ENCODE measurements around the gene CPB2. TPM values are rescaled to one million over a fixed set of nuclear protein-coding genes. Genes with fewer than 3 reads are reported as not detected.

CPB2 gene
- total and polyA plus RNA-seq, 9 of the 15 experiments (the other 6 are each of a cell fraction or from before 2014, with no cell fraction given) = 0.03 to 0.16 (median 0.07) TPM; not detected in 6

DNA sequence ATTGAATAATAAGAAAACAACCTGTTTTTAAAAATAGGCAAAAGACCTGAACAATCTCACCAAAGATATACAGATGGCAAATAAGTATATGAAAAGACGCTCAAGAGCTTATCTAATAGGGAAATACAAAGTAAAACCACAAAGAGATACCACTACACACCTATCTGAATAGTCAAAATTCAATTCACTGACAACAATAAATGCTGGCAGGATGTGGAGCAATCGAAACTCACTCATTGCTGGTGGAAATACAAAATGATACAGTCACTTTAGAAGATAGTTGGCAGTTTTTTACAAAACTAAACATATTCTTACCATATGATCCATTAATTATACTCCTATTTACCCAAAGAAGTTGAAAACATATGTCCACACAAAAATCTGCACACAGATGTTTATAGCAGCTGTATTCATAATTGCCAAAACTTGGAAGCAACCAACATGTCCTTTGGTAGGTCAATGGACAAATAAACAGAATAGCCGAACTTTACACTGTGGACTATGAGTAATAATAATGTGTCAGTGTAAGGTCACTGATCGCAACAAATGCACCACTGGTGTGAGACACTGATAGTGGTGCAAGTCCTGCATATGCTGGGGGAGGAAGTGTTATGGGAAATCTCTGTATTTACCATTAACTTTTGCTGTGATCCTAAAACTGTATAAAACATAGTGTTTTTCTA, 73.1 kb downstream of the CPB2 start:
- Histone ChIP-seq H3K4me2 (ENCODE audit: insufficient read depth, low read length) (no peak overlapping the region), H3K9me1 (ENCODE audit: control insufficient read depth, insufficient read depth, low read length) (no peaks in the 10 kb centered on the region), H3K4me1 (replicated peaks in 1 of 2; ENCODE audit: control insufficient read depth in 2 of 2, insufficient read depth in 2 of 2, low read length in 2 of 2) (no peaks in the 10 kb centered on the region), H4K20me1 (replicated peaks; ENCODE audit: control insufficient read depth, insufficient read depth, low read length) (no peaks in the 10 kb centered on the region), H3K4me3 (no peak overlapping the region), H3K36me3 (ENCODE audit: control insufficient read depth, insufficient read depth, low read length) (peaks cover 5% of the 10 kb centered on the region; the same call in 2 of the 3 replicates), H3K79me2 (ENCODE audit: control insufficient read depth, insufficient read depth, low read length) (peaks cover 12% of the 10 kb centered on the region; the same call in 1 of the 3 replicates), H3K9me3 (replicated peaks; ENCODE audit: control insufficient read depth, insufficient read depth, low read depth, low read length) (peaks cover 2% of the 10 kb centered on the region; the same call in 1 of the 2 replicates), H2AFZ (ENCODE audit: low read depth, low read length) (no peak overlapping the region), H3K9ac (ENCODE audit: insufficient read depth in 1 of 2, low read depth in 2 of 2, low read length in 2 of 2) (no peak overlapping the region), H3K27ac (ENCODE audit: extremely low read depth, low read depth, low read length) (no peak overlapping the region), H3K27me3 (ENCODE audit: control insufficient read depth in 2 of 2, insufficient read depth in 2 of 2, low read length in 2 of 2) (no peaks in the 10 kb centered on the region)
- no TSS peak for BruUV-seq (replicated peaks)
- ChIA-PET CTCF (ENCODE audit: low intra/inter-chr PET ratio) (no interaction called here), POLR2A (no interaction called here)
- TF ChIP-seq ZNF347 (CRISPR knock-in tag; IDR thresholded peaks at IDR 0.05; ENCODE audit: low read depth) = no peak
- no peak for TF ChIP-seq ZNF23 (CRISPR knock-in tag; IDR thresholded peaks at IDR 0.05)
- TF ChIP-seq TBP (optimal IDR thresholded peaks at IDR 0.05; ENCODE audit: low read depth, low read length) = no peak
- no peak for TF ChIP-seq GABPB2 (CRISPR knock-in tag; conservative IDR thresholded peaks at IDR 0.05)
- in situ Hi-C loops (cut with MboI) (no loop called here), intact Hi-C loops (cut with micrococcal nuclease) (no loop called here)
- no peak for ATAC-seq
- WGBS (ENCODE audit: insufficient coverage, low coverage, missing lambda C conversion rate) = 75% methylated on average over 4 of the region's 4 CpGs
- DNase-seq (ENCODE audit: extremely low read depth in 1 of 4, low spot score in 3 of 4) = no peak
- FAIRE-seq = peak; percentile 11

DNA sequence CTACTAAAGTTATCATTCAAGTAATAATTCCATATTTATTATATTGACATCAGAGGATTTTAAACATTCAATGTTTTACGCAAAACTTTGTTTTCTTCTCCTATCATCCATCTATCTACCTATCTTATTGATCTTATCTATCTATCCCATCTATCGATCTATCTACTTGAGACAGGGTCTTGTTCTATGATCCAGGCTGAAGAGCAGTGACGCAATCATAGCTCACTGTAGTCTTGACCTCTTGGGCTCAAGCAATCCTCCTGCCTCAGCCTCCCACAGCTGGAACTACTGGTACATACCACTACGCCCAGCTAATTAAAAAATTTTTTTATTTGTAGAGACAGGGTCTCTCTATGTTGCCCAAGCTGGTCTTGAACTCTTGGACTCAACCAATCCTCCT, 79.7 kb downstream of the CPB2 start:
- H3K27me3 ChIP-seq (ENCODE audit: control insufficient read depth in 2 of 2, insufficient read depth in 2 of 2, low read length in 2 of 2) = no peaks in the 10 kb centered on the region
- H3K9me3 ChIP-seq (replicated peaks; ENCODE audit: control insufficient read depth, insufficient read depth, low read depth, low read length) = no peaks in the 10 kb centered on the region
- H3K27ac ChIP-seq (ENCODE audit: extremely low read depth, low read depth, low read length) = no peak overlapping the region
- no peaks in the 10 kb centered on the region for H4K20me1 ChIP-seq (replicated peaks; ENCODE audit: control insufficient read depth, insufficient read depth, low read length)
- peaks cover 2% of the 10 kb centered on the region; the same call in 1 of the 3 replicates for H3K36me3 ChIP-seq (ENCODE audit: control insufficient read depth, insufficient read depth, low read length)
- no peaks in the 10 kb centered on the region for H3K9me1 ChIP-seq (ENCODE audit: control insufficient read depth, insufficient read depth, low read length)
- BruUV-seq (replicated peaks) = no TSS peak
- ATAC-seq (no peak), FAIRE-seq (peak; percentile 35), DNase-seq (ENCODE audit: extremely low read depth in 1 of 4, low spot score in 3 of 4) (no peak)
- no peaks in the 10 kb centered on the region for H3K4me1 ChIP-seq (replicated peaks in 1 of 2; ENCODE audit: control insufficient read depth in 2 of 2, insufficient read depth in 2 of 2, low read length in 2 of 2)
- H3K4me3 ChIP-seq = no peak overlapping the region
- H2AFZ ChIP-seq (ENCODE audit: low read depth, low read length) = no peak overlapping the region
- in situ Hi-C loops (cut with MboI) (no loop called here), intact Hi-C loops (cut with micrococcal nuclease) (no loop called here)
- no peak overlapping the region for H3K9ac ChIP-seq (ENCODE audit: insufficient read depth in 1 of 2, low read depth in 2 of 2, low read length in 2 of 2)
- peaks cover under 1% of the 10 kb centered on the region; the same call in 2 of the 3 replicates for H3K79me2 ChIP-seq (ENCODE audit: control insufficient read depth, insufficient read depth, low read length)
- WGBS (ENCODE audit: insufficient coverage, low coverage, missing lambda C conversion rate) = 86% methylated on average over 4 of the region's 4 CpGs
- POLR2A ChIA-PET = no interaction called here
- H3K4me2 ChIP-seq (ENCODE audit: insufficient read depth, low read length) = no peak overlapping the region
- CTCF ChIA-PET (ENCODE audit: low intra/inter-chr PET ratio) = no interaction called here
- no peak for TF ChIP-seq FIP1L1 (IDR thresholded peaks at IDR 0.05; ENCODE audit: low read depth, low read length, poor library complexity, severe bottlenecking)
- no peak for TF ChIP-seq ZNF586 (CRISPR knock-in tag; conservative IDR thresholded peaks at IDR 0.05)
- TF ChIP-seq, protein P1, sequence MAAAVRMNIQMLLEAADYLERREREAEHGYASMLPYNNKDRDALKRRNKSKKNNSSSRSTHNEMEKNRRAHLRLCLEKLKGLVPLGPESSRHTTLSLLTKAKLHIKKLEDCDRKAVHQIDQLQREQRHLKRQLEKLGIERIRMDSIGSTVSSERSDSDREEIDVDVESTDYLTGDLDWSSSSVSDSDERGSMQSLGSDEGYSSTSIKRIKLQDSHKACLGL (CRISPR knock-in tag; IDR thresholded peaks at IDR 0.05; ENCODE audit: borderline replicate concordance, poor library complexity, severe bottlenecking) = no peak
- no peak for TF ChIP-seq NFXL1 (CRISPR knock-in tag; IDR thresholded peaks at IDR 0.05)
- no peak for TF ChIP-seq ZNF639 (CRISPR knock-in tag; conservative IDR thresholded peaks at IDR 0.05 in 1 of 2, IDR thresholded peaks at IDR 0.05 in 1 of 2)
- no peak for TF ChIP-seq ZNF445 (CRISPR knock-in tag; IDR thresholded peaks at IDR 0.05; ENCODE audit: low read depth)
